GM21619 (cell line): ENCODE measurements around the gene ELP2.

ENCODE experiments used
- ATAC-seq: cut with Tn5 transposase; IDR thresholded peaks from one replicate; pipeline ENCODE4 v1.9.1; 2021; ENCODE audit not compliant: unreplicated experiment

ELP2 gene

DNA sequence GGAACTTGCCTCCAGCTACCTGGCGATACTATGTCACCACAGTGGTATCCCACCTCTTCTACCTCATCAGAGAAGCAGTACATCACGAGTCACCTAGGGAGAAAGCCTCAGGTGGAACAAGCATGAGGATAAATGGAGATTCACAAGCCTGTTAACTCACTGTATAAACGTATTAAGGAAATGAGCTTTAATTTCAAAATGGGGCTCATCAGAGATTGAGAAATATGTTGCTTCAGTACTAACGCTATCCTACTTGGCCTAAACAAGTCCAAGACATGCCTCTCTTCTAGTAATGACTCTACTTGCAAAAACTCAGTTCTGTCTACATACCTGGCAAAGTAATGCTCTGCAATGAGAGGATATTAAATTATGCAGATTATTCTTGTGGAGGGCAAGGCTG is 4.9 kb upstream of the ELP2 start:
- no peak for ATAC-seq

DNA sequence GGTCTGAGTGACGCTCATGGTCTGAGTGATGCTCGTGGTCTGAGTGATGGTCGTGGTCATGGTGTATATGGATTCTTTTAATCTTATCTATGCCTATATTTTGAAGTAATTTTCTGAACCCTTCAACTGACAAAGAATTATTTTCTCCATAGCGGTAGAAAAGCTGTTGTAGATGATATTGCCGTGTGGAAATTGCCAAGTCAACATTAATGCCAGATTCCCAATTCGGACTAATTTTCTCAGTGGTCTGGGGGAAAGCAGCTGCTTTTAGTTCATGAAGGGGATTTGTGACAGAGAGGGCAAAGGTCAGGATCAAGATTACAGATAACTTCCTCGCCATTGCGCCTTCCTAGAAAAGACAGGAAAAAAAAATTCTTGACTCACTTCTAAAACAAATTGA is 3.0 kb upstream of the ELP2 start:
- ATAC-seq = no peak

DNA sequence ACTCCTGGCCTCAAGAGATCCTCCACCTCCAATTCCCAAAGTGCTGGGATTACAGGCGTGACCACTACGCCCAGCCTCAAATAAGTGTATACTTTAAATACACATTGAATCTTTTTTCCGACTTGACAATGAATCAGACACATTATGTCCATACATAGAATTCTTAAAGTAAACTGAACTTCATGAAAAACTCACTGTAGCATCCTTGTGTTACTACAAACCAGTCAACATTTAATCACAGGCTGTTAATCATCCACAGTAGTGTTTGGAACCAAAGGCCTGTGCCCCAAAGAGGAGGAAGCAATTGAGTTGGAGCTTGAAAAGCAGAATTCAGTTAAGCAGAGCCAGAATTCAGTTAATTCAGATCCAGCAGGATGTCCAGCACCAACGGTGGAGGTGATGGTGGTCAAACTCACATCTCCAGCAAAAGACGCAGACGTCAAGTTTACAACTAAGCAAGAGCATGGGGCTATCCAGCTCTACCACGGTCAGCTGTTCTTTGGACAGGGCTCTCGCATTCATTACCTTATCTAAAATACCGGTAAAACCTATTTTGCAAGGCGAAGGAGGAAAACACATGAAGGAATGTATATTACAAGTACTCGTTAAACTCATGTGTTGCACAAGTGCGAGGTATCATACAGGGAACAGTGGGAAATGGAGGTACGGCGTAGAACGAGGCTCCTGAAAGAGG is 1.7 kb upstream of the ELP2 start:
- no peak for ATAC-seq

DNA sequence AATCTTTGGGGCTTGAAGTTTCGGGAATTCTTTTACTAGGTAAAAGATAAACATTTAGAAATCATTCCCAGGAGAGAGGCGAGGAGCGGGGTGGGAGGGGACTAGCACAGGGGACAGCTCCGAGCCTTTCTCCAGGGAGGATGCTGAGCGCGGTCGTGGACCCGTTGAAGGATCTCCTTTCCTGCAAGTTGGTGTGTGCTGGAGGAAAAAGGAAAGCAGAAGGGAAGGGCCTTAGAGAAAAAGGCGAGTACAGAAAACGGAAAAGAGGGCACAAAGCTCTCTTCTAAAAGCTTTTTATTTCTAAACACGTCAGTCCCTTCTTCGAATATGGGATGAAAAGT is 1.2 kb upstream of the ELP2 start:
- no peak for ATAC-seq

DNA sequence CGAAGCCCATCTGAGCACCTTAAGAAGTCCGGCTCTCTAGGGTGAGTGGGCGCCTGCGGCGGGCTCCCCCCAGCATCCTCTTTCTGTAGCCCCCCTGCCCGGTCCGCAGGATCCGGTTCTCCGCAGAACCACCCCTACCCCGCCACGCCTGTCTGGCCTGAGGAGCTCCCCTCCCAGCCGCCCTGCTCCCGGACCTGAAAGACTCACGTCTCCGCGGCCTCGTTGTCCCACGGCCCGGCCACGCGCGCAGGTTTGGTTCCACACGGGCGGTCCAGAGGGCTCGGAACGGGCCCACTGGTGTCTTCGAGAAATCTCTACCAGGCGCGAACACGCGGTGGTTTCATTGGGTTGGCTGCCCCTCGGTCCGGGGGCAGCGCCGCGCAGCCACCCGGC is 796 bp upstream of the ELP2 start:
- ATAC-seq = peak; percentile 21

DNA sequence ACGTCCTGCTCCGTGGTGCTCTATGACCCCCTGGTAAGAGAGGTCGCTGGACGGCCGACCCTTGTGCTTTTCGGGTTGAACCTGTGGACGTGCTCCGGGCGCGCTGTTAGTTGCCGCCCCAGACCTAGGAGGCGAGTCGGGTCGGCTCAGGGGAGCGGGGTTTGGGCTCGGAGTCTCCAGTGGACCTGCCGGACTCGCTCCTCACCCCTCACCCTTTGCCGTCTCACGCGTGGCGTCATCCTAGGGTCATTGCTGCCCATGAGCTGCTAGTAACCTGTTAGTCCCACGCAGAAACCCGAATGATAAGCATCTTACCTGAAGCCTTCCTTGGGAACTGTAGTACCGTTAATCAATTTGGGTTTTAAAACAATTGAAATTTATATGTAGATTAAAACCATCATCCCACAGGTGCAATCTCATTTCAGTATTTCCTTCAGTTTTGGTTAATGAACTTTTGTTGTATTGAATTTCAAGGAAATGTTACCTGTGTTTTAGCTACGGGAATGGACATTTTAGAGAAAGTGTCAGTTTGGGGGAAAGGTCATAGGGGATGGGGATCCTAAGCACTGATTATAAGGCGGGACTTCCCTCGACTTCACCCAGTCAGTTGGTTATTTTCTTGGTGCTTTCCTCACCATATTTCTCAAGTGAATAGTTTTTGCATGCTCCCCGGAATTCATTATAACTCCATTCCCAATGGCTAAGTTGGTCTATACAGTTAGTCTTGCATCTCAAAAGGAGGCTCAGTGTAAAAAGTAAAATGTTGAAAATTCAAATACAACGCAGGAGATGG is 536 bp downstream of the ELP2 start:
- ATAC-seq = peak; percentile 17

DNA sequence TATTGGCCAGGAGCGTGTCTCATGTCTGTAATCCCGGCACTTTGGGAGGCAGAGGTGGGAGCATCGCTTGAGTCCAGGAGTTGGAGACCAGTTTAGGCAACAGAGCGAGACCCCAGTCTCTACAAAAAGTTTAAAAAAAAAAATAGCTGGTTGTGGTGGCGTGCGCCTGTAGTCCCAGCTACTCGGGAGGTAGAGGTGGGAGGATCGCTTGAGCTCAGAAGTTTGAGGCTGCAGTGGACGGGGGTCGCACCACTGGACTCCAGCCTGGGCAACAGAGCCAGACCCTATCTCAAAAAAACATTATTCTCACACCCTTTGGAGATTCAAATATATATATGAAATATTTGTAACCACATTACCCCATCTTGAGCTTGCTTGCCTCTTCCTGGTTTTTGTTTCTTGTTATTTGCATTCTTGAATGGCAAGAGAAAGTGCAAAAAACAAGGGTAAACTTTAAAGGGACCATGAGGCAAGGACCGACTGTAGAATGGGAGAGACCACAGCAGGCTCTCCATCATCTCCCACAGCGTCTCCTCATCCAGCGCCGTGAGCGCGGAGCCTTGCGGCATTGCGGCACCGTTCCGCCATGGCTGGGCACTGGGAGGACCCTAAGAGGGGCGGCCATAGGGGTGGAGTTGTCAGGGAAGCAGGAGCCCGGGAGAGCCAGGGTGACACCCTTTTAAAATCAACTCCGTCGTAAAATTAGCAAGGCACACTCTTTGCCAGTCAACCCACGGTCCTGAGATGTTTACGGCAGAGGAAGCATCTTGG is 1.4 kb downstream of the ELP2 start:
- no peak for ATAC-seq

DNA sequence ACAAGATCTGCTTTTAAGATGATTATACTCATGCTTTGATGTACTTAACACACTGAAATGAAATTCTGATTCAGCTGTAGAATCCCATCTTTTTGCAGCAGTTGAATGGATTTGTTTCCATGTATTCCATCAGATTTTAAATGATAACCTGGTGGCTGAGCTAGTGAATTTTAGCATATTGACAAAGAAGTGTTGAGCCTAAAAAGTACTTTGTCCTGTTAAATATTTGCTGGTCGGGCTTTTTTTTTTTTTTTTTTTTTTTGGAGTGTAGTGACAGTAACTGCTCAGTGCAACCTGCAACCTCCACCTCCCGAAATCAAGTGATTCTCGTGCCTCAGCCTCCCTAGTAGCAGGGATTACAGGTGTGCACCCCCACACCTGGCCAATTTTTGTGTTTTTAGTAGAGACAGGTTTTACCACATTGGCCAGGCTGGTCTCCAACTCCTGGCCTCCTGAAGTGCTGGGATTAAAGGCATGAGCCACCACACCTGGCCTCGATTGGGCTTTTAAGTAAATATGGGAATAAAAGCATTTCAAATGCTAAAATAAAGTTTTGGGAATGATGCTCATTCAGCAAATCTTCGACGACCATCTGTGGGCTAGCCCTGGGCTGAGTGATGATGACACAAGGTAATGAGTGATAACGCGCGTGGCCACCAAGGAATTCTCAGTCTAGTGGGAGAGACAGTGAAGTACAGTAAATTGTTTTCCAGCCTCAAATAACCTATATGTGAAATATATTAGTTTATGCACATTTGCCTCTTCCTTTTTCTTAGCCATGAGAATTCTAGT is 2.2 kb downstream of the ELP2 start:
- ATAC-seq = no peak

DNA sequence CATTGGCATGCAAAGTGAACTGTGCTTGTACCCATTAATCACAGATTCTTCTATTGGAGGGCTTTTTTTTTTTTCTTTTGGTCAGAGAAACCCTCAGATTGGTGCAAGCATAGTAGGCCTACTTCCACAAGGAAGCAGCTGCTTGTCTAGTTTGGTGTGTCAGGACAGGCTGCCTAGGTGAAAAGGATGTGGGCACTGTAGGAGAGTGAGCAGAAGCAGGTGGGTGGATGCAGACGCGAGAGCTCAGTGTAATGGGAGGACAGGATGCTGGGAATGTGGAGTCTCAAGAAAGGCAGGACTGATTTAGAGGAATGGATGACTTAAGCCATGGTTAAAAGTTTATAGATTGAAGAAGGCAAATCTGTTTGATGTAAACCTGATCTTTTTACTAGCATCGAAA is 3.1 kb downstream of the ELP2 start:
- no peak for ATAC-seq

DNA sequence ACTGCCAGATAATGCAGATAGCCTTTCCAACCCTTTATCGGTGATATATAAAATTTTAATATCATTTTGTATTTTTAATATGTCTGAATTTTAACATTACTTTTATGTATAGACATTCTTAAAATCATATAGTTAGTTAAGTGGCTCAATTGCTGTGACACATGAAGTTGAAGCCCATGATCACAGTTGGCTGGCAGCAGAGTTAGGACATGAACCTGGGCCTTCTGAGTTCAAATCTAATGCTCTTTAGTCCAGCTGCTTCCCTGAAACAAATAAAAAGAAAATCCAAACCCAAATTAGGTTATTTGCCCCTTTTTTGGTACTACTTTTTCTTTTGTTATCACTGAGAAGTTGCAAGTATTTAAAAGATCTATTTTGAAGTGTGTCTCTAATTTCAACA is 5.6 kb downstream of the ELP2 start:
- ATAC-seq = no peak

DNA sequence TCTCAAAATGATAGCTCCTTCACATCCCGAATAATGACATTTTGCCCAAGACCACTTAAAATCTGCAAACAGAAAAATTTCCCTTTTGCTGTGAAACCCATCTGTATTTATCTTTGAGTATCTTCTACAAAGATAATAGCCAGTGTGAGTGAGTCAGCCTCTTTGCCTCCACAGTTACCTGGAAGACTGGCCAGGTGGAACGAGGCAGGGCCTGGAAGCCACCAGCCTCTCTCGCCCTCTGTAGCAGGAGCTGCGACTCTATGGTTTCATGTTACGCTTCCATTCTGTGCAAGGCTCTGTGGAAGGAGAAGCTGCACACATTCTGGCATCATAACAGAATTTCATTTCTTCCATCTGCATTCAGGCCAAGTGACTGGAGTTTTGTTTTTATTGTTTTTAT is 9.5 kb downstream of the ELP2 start:
- no peak for ATAC-seq

DNA sequence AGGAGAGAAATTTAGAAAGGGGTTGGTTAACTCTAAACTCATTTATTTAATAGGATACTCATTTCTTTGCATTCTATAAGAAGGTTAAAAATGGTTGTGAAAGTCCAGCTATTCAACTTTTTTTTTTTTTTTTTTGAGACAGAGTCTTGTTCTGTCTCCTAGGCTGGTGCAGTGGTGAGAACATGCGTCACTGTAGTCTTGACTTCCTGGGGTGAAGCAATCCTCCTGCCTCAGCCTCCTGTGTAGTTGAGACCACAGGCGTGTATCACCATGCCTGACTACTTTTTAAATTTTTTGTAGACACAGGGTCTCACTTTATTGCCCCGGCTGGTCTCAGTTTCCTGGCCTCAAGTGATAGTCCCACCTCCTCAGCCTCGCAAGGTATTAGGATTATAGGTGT is 11.9 kb downstream of the ELP2 start:
- no peak for ATAC-seq

DNA sequence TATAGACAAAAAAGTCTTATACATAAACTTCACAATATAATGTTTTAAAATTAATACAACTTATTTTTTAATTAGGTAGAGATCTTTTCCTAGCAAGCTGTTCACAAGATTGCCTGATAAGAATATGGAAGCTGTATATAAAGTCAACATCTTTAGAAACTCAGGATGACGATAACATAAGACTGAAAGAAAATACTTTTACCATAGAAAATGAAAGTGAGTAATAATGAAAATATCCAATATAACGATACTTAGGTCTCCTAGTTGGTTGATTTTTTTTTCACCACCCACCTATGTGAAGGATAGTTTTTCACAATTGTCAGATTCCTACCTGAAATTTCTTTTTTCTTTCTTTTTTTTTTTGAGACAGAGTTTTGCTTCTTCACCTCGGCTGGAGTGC is 13.1 kb downstream of the ELP2 start:
- no peak for ATAC-seq

DNA sequence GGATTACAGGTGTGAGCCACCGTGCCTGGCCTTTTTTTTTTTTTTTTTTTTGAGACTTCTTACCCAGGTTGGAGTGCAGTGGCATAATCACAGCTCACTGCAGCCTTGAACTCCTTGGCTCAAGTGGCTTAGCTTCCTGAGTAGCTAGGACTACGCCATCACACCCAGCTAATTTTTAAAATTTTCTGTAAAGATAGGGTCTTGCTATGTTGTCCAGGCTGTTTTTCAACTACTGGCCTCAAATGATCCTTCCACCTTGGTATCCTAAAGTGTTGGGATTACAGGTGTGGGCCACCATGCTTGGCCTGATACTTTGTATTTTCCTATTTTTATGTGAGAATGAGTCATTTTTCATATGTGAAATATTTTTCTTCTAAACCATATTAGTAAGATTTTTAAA is 13.7 kb downstream of the ELP2 start:
- no peak for ATAC-seq

DNA sequence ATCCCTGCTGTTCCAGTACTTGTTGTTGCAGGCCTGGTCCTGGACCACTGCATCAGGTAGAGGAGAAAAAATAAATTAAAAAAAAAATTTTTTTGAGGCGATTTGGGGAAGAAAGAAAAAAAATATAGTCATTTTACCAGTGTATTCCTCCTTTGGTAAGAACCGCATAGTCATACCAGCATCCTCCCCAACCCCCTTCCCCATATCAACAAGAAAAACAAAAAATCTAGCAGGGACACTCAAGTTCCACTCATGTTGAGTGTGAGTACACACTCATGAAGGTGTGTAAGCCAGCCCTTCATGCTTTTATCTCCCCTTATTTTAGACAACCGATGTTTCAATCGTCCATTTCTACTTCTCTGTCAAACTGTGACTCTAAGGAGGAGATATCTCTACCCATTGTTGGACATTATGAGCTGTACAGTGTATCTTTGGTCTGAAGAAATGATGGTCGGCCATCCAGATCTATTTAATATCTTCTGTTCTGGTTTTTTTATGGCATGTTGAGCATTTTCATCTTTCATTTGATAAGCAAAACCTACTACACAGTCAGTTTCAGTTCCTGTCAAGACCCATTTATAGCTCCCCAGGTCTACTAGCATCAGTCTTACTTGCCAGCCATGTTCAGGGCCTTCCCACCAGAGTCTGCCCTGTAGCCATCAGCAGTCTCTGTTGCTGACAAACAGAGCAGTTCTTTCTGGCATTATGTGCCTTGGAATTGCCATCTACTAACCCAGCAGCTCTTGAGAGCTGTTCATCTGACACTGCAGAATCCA is 20.0 kb downstream of the ELP2 start:
- peak; percentile 95 for ATAC-seq

DNA sequence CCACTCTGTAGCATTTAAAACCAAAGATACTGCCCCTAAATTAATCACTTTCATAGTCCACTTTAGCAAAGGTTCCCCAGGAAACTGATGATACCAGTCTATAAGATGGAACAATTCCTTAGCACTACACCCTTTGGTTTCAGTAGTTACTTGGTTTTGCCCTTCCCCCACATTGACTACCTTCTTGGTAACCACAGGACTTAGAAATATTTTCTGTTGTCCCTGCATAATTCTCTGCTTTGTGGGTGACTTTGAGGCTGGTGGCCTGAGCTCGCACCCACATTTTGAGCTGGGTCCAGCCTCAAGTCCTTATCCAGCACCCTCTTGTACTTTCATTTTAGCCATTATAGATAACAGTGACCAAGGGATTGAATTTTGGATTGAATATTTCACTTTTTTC is 23.1 kb downstream of the ELP2 start:
- no peak for ATAC-seq

DNA sequence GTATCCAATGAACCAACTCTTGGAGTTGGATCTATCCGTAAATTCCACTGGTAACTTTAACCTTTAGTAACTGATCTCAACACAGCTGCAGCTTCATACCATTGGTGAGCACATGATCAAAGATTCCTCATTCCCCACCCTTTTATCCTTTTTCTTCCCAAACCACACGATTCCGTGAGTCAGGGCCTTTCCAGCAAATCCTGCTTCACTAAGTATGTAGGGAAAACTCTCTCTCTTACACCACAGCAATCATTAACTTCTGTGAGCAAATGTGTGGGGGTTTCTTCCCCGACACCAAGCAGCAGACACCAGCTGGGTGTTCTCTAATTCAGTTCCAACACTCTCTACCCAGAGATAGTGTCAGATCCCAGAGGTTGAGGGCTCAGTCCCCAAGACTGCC is 23.5 kb downstream of the ELP2 start:
- ATAC-seq = no peak

DNA sequence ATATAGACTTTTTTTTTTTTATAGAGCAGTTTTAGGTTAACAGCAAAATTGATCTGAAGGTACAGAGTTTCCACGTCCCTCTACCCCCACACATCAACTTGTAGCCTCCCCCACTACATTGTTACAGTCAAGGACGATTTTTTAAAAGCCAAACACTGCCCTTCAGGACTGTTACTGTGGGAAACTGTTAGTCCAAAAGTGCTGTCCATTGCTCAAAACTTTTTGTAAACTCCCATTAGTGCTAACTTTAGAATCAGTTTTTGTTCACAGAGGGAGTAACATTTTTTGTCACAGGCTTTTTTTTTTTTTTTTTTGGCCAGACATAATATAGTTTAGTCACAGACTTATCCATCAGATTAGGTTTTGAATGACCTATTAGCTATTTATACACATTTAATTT is 24.1 kb downstream of the ELP2 start:
- ATAC-seq = no peak

DNA sequence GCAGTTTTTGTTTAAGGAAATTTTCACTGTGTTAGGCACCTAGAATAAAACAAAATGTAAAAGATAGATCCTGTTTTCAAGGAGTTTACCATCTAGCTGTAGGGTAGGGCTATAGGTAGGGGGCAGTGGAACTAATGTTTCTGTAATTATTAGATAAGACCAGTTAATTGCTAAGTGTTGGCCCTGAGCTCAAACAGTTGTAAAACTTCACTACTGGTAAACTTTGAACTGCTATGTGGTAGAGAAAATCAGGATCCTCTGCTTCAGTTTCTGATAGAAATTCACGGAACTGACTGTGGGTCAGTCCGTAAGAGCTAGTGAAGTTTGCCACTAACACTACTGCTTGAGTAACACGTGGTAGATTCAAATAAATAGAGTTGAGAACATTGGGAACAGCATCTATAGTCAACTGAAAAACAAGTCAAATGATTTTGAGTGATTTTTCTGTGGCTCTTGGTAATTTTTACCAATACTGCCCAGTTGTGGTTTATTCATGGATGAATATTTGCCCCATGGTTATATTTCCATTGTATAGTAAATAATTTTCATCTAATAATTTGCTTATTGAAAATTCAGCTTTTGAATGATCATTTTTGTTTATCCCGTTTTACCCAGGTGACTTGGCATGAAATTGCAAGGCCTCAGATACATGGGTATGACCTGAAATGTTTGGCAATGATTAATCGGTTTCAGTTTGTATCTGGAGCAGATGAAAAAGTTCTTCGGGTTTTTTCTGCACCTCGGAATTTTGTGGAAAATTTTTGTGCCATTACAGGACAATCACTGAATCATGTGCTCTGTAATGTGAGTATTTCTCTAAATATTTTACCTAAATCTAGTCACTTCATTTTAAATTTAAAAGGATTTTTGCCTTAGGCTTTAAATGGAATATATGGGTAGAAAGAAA is 26.4 kb downstream of the ELP2 start:
- ATAC-seq = no peak

DNA sequence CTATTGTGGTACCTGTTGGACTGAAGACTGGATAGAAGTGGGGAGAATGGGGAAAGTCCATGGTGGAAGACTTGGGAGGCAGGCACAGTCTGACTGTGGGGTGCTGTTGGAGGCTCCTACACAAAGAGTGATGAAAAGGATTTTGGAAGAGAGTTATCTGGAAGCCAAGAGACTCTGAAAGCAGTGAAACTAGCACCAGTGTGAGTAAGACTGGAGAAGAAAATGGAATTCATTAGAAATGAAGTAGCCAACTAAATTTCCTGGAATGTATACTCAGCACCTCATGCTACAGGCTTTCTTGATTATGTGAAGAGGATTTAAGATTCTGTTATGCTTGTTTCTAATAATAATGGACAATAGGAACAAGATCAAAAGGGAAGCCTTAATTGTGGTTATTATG is 27.7 kb downstream of the ELP2 start:
- ATAC-seq = no peak
